HL-60 (cell line): ENCODE measurements around the gene SLC25A1.
A peak's percentile ranks its signal among the peaks of the same experiment; 100 is the strongest.

Experiments
- DNase-seq, 2 experiments: peaks; one replicate each; pipeline ENCODE4 v3.0.0-alpha.2; 2010 to 2020; ENCODE audit warnings: low read depth in 1 of 2, low spot score in 1 of 2
- H3K27ac ChIP-seq: fragments of 250-450 bp; sonication (Bioruptor Pico); replicated peaks from 2 replicates; pipeline ENCODE4 v1.5.1; 2020; ENCODE audit warnings: mild to moderate bottlenecking, moderate library complexity
- H3K27me3 ChIP-seq: fragments of 250-450 bp; sonication (Bioruptor Pico); 2 replicates; pipeline ENCODE4 v1.5.1; 2021; ENCODE audit warnings: mild to moderate bottlenecking, moderate library complexity; ENCODE audit not compliant: insufficient read depth, poor library complexity, severe bottlenecking
- H3K4me3 ChIP-seq: replicated peaks from 2 replicates; pipeline ENCODE4 v1.5.1; 2011; ENCODE audit warnings: mild to moderate bottlenecking, control low read depth, low read length; ENCODE audit not compliant: insufficient read depth
- GABPA ChIP-seq: IDR thresholded peaks from 2 replicates; pipeline ENCODE4 v1.6.1; 2012; ENCODE audit warnings: low read depth
- POLR2AphosphoS5 ChIP-seq: IDR thresholded peaks from 2 replicates; pipeline ENCODE4 v1.6.1; 2012; ENCODE audit warnings: low read depth
- SPI1 ChIP-seq: IDR thresholded peaks from 2 replicates; pipeline ENCODE4 v1.6.1; 2012; ENCODE audit warnings: low read depth, mild to moderate bottlenecking, borderline replicate concordance
- TF ChIP-seq, protein P1 (sequence below): IDR thresholded peaks from 2 replicates; pipeline ENCODE4 v1.6.1; 2012; ENCODE audit warnings: low read depth; ENCODE audit not compliant: insufficient replicate concordance
- TF ChIP-seq, protein P2 (sequence below): IDR thresholded peaks from one replicate; pipeline ENCODE4 v1.5.1; 2011; ENCODE audit warnings: low read length, control low read depth, inconsistent platforms; ENCODE audit not compliant: insufficient read depth

The SLC25A1 gene

DNA sequence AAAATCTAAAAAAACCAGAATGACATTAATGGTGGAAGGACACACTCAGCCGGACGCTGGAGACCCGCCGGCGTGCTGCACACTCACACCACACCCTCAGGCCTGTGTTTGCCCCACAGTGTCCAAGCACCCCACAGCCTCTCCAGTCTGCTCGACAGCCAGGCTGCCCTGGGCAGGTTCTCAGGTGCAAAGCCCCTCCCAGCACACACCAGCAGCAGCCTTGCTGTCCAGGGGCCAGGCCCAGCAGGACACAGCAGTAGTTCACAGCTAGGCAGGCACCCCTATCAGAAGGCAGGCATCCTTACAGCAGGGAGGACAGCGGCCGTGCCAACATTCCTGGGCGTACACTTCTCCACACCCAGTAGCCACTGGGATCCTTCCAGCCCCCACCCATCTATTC is 1.7 kb upstream of the SLC25A1 start:
- Histone ChIP-seq H3K4me3 (no peak overlapping the region), H3K27ac (no peak overlapping the region), H3K27me3 (no peaks in the 10 kb centered on the region)
- TF ChIP-seq, protein P1, sequence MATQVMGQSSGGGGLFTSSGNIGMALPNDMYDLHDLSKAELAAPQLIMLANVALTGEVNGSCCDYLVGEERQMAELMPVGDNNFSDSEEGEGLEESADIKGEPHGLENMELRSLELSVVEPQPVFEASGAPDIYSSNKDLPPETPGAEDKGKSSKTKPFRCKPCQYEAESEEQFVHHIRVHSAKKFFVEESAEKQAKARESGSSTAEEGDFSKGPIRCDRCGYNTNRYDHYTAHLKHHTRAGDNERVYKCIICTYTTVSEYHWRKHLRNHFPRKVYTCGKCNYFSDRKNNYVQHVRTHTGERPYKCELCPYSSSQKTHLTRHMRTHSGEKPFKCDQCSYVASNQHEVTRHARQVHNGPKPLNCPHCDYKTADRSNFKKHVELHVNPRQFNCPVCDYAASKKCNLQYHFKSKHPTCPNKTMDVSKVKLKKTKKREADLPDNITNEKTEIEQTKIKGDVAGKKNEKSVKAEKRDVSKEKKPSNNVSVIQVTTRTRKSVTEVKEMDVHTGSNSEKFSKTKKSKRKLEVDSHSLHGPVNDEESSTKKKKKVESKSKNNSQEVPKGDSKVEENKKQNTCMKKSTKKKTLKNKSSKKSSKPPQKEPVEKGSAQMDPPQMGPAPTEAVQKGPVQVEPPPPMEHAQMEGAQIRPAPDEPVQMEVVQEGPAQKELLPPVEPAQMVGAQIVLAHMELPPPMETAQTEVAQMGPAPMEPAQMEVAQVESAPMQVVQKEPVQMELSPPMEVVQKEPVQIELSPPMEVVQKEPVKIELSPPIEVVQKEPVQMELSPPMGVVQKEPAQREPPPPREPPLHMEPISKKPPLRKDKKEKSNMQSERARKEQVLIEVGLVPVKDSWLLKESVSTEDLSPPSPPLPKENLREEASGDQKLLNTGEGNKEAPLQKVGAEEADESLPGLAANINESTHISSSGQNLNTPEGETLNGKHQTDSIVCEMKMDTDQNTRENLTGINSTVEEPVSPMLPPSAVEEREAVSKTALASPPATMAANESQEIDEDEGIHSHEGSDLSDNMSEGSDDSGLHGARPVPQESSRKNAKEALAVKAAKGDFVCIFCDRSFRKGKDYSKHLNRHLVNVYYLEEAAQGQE, result no peak
- 0 out of 2 replicates have a peak, but pooled peaks have one; percentile 36 for TF ChIP-seq POLR2AphosphoS5
- DNase-seq, result no peak

DNA sequence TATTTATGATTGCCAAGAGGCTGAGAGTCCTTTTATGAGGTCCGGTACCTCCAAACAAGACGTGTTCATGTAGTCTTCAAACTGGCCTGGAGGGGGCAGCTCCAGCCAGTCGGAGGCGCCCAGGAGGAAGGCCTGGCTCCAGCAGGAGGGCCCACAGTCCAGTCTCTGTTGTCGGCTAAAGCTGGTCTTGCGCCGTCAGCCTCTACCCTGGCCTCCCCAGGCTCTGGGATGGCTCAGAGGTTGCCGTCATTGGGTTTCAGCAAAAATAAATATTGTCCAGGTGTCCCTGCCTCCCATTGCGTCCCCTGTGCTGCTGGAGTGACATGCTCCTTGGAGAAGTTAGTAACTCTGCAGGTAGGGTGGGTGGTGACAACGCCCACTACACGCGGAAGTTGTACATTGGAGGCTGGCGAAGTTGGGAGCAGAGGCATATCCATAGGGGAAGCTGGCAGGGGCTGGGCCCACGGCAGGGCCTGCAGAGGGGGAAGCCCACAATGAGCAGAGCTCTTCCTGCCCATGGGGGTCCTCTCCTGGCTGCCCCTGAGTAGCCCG is 1.0 kb upstream of the SLC25A1 start:
- DNase-seq, result peak in 1 of 2 experiments; percentile 75

GRCh38 chr22:19178065-19178656 is 375 bp downstream of the SLC25A1 start:
- Histone ChIP-seq H3K27me3 (no peaks in the 10 kb centered on the region), H3K27ac (peak overlapping the region; percentile 75), H3K4me3 (peak overlapping the region; percentile 72)
- peak; percentile 35 to 65 for DNase-seq
- TF ChIP-seq GABPA (no peak), SPI1 (no peak), POLR2AphosphoS5 (no peak)
- TF ChIP-seq, protein P1, result no peak
- TF ChIP-seq, protein P2, sequence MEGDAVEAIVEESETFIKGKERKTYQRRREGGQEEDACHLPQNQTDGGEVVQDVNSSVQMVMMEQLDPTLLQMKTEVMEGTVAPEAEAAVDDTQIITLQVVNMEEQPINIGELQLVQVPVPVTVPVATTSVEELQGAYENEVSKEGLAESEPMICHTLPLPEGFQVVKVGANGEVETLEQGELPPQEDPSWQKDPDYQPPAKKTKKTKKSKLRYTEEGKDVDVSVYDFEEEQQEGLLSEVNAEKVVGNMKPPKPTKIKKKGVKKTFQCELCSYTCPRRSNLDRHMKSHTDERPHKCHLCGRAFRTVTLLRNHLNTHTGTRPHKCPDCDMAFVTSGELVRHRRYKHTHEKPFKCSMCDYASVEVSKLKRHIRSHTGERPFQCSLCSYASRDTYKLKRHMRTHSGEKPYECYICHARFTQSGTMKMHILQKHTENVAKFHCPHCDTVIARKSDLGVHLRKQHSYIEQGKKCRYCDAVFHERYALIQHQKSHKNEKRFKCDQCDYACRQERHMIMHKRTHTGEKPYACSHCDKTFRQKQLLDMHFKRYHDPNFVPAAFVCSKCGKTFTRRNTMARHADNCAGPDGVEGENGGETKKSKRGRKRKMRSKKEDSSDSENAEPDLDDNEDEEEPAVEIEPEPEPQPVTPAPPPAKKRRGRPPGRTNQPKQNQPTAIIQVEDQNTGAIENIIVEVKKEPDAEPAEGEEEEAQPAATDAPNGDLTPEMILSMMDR, result no peak

More for the DNA sequence above, 1.0 kb upstream of the SLC25A1 start:
- H3K27me3 ChIP-seq, result no peaks in the 10 kb centered on the region
- H3K4me3 ChIP-seq, result no peak overlapping the region
- H3K27ac ChIP-seq, result no peak overlapping the region; the same call in 1 of the 2 replicates
- no peak for TF ChIP-seq SPI1
- TF ChIP-seq, protein P1, result no peak
- no peak; the same call in 1 of the 2 replicates for TF ChIP-seq POLR2AphosphoS5
- no peak for TF ChIP-seq GABPA
- TF ChIP-seq, protein P2, result peak; percentile 13
